HepG2 (cell line): ENCODE results near the gene PAXX. TPM values are rescaled to one million over a fixed set of nuclear protein-coding genes. Genes with fewer than 3 reads are reported as not detected.

Experiments used
- ATAC-seq: fragments of 200-7000 bp; cut with Tn5 transposase; 3 replicates; pipeline ENCODE4 v1.9.1; 2020; ENCODE audit warnings: mild to moderate bottlenecking, moderate library complexity
- BruUV-seq: library from RNA; stranded (reverse); fragments of 400-500 nt; replicated peaks from 2 replicates; lab custom pipeline; 2021; lab: Mats Ljungman, UMichigan
- CTCF ChIA-PET: fragments of 300-600 bp; formaldehyde crosslinking; extraction: SDS; loops from one replicate; lab custom pipeline; 2021; ENCODE audit warnings: low total read pairs, inconsistent platforms, low intra/inter-chr PET ratio; lab: Yijun Ruan, JAX
- POLR2A ChIA-PET: fragments of 350-600 bp; sonication (Branson Sonifier 250); formaldehyde crosslinking; loops from one replicate; lab custom pipeline; 2020; ENCODE audit warnings: antibody characterized with exemption, inconsistent platforms; lab: Yijun Ruan, JAX
- DNase-seq: peaks from one replicate; pipeline ENCODE4 v3.0.0-alpha.2; 2015; ENCODE audit warnings: low spot score
- FAIRE-seq: peaks from 3 replicates; lab custom pipeline; 2011; peaks lifted over from hg19 to GRCh38; lab: Jason Lieb, UNC
- H2AFZ ChIP-seq: one replicate; pipeline ENCODE4 v1.6.1; 2011; ENCODE audit warnings: low read length, inconsistent platforms
- H3K27ac ChIP-seq: fragments of 300-600 bp; 3 replicates; pipeline ENCODE4 v1.8.0; 2011; ENCODE audit warnings: mixed run types, mild to moderate bottlenecking, mixed read lengths, low read length, inconsistent platforms; ENCODE audit not compliant: insufficient read depth; ENCODE audit errors: extremely low read length
- H3K27me3 ChIP-seq, 2 experiments: fragments of 200-600 bp in 1 of 2; 2 replicates in 1 of 2; 3 replicates in 1 of 2; pipeline versions ENCODE4 v1.6.0 to v1.8.0; 2011; ENCODE audit warnings: low read length in 2 of 2, mild to moderate bottlenecking in 2 of 2, moderate library complexity in 2 of 2, inconsistent platforms in 1 of 2; ENCODE audit not compliant: insufficient read depth in 2 of 2, control insufficient read depth in 1 of 2
- H3K36me3 ChIP-seq, 2 experiments: fragments of 200-600 bp in 1 of 2; replicated peaks in 1 of 2; 2 replicates in 1 of 2; 3 replicates in 1 of 2; pipeline versions ENCODE4 v1.5.1 to v1.8.0; 2011; ENCODE audit warnings: low read length in 2 of 2, inconsistent platforms in 1 of 2; ENCODE audit not compliant: insufficient read depth in 2 of 2, control insufficient read depth in 1 of 2
- H3K4me1 ChIP-seq: 2 replicates; pipeline ENCODE4 v1.5.1; 2012; ENCODE audit warnings: low read length, inconsistent platforms; ENCODE audit not compliant: insufficient read depth
- H3K4me2 ChIP-seq: 2 replicates; pipeline ENCODE4 v1.6.0; 2011; ENCODE audit warnings: low read depth, low read length, inconsistent platforms
- H3K4me3 ChIP-seq, 3 experiments: fragments of 200-600 bp in 1 of 3; sonication (generic), shearing (Covaris generic) in 1 of 3; replicated peaks in 1 of 3; 2 replicates each; pipeline ENCODE4 v1.5.1; 2011 to 2016; ENCODE audit warnings: low read length in 3 of 3, inconsistent platforms in 2 of 3, low read depth in 2 of 3, mild to moderate bottlenecking in 2 of 3, control low read depth in 1 of 3, mixed read lengths in 1 of 3; ENCODE audit not compliant: insufficient read depth in 1 of 3
- H3K79me2 ChIP-seq: one replicate; pipeline ENCODE4 v1.6.1; 2011; ENCODE audit warnings: low read length, inconsistent platforms; ENCODE audit not compliant: insufficient read depth
- H3K9ac ChIP-seq: 2 replicates; pipeline ENCODE4 v1.6.0; 2011; ENCODE audit warnings: mild to moderate bottlenecking, low read depth, low read length, inconsistent platforms; ENCODE audit not compliant: insufficient read depth
- H3K9me3 ChIP-seq: 2 replicates; pipeline ENCODE4 v1.5.1; 2012; ENCODE audit warnings: mild to moderate bottlenecking, low read length
- H4K20me1 ChIP-seq: 2 replicates; pipeline ENCODE4 v1.6.0; 2011; ENCODE audit warnings: inconsistent platforms, mild to moderate bottlenecking, low read length, moderate library complexity; ENCODE audit not compliant: insufficient read depth
- AGO1 ChIP-seq: fragments of 200-400 bp; formaldehyde crosslinking; IDR thresholded peaks from 2 replicates; pipeline ENCODE4 v1.6.1; 2017; ENCODE audit warnings: mild to moderate bottlenecking, low read depth, low read length, moderate library complexity; ENCODE audit not compliant: poor library complexity, severe bottlenecking
- ASH2L ChIP-seq: fragments of 300-600, 200-600 bp; sonication (generic); IDR thresholded peaks from 2 replicates; pipeline ENCODE4 v1.7.0; 2017; ENCODE audit warnings: low read depth, mild to moderate bottlenecking, moderate library complexity, mixed read lengths, low read length; ENCODE audit not compliant: insufficient read length
- CHCHD3 ChIP-seq: sonication (generic); formaldehyde crosslinking; IDR thresholded peaks from 2 replicates; pipeline ENCODE4 v1.8.0; 2022; ENCODE audit warnings: mild to moderate bottlenecking, missing genetic modification reagents, moderate library complexity
- HMG20B ChIP-seq: conservative IDR thresholded peaks from 2 replicates; pipeline ENCODE4 v1.6.1; 2016; ENCODE audit warnings: missing genetic modification reagents, missing compliant biosample characterization
- ISX ChIP-seq: sonication (generic); formaldehyde crosslinking; conservative IDR thresholded peaks from 2 replicates; pipeline ENCODE4 v1.5.0; 2020; ENCODE audit warnings: missing genetic modification reagents
- ZNF781 ChIP-seq: sonication (generic); formaldehyde crosslinking; IDR thresholded peaks from 2 replicates; pipeline ENCODE4 v1.5.1; 2020; ENCODE audit warnings: borderline replicate concordance, mild to moderate bottlenecking, missing genetic modification reagents; ENCODE audit errors: not compliant biosample characterization
- WGBS: methylation state at CpG from one replicate; pipeline ENCODE4 v1.1.6; 2017; ENCODE audit warnings: low lambda C conversion rate; 5-methylcytosine and 5-hydroxymethylcytosine counted together
- in situ Hi-C: cut with HindIII; loops from 2 replicates; pipeline ENCODE4 v1.10.0; 2017; ENCODE audit warnings: low pct_unique_long_range_greater_than_20kb; ENCODE audit not compliant: extremely low pct_ligation_motif_present
- intact Hi-C: fragments of 100-400 bp; cut with micrococcal nuclease; formaldehyde crosslinking; loops from one replicate; pipeline ENCODE4 v1.10.0; 2022; ENCODE audit not compliant: unreplicated experiment
- polyA plus RNA-seq, 8 experiments: library from polyadenylated mRNA; depleted of rRNA in 3 of 8; stranded (reverse) in 7 of 8; unstranded in 1 of 8; fragments of >200 nt; fragmentation: Illumina TruSeq in 4 of 8; extraction: Trizol in 4 of 8; gene quantifications; 2 replicates each; pipeline versions ENCODE4 v1.2.1 to v1.2.3, GENCODE V29; 2011 to 2016; ENCODE audit warnings: low read depth in 4 of 8, missing spikeins in 1 of 8, mixed read lengths in 1 of 8; ENCODE audit not compliant: insufficient read depth in 1 of 8
- total RNA-seq, 5 experiments: library from RNA; depleted of rRNA; stranded (reverse); fragments of >200 nt; fragmentation: Illumina TruSeq; extraction: Trizol; gene quantifications; 2 replicates each; pipeline ENCODE4 v1.2.3, GENCODE V29; 2016; ENCODE audit warnings: low read depth in 1 of 5
- TF ChIP-seq, protein P1 (sequence below): sonication (generic); formaldehyde crosslinking; IDR thresholded peaks from 2 replicates; pipeline ENCODE4 v1.5.0; 2020; ENCODE audit warnings: mild to moderate bottlenecking, missing genetic modification reagents
- TF ChIP-seq, protein P2 (sequence below): IDR thresholded peaks from 2 replicates; pipeline ENCODE4 v1.6.1; 2016; ENCODE audit warnings: low read depth
- TF ChIP-seq, protein P3 (sequence below): sonication (generic); formaldehyde crosslinking; IDR thresholded peaks from 2 replicates; pipeline ENCODE4 v1.5.0; 2020; ENCODE audit warnings: mild to moderate bottlenecking, low read depth, missing genetic modification reagents, borderline replicate concordance
- TF ChIP-seq, protein P4 (sequence below): sonication (generic); formaldehyde crosslinking; IDR thresholded peaks from 2 replicates; pipeline ENCODE4 v1.4.0; 2020; ENCODE audit warnings: missing genetic modification reagents, low read depth, mild to moderate bottlenecking, borderline replicate concordance

PAXX gene
- total and polyA plus RNA-seq, 2 of the 13 experiments (the other 11 are each of a cell fraction or from before 2014, with no cell fraction given): 14.0 to 31.9 TPM

DNA sequence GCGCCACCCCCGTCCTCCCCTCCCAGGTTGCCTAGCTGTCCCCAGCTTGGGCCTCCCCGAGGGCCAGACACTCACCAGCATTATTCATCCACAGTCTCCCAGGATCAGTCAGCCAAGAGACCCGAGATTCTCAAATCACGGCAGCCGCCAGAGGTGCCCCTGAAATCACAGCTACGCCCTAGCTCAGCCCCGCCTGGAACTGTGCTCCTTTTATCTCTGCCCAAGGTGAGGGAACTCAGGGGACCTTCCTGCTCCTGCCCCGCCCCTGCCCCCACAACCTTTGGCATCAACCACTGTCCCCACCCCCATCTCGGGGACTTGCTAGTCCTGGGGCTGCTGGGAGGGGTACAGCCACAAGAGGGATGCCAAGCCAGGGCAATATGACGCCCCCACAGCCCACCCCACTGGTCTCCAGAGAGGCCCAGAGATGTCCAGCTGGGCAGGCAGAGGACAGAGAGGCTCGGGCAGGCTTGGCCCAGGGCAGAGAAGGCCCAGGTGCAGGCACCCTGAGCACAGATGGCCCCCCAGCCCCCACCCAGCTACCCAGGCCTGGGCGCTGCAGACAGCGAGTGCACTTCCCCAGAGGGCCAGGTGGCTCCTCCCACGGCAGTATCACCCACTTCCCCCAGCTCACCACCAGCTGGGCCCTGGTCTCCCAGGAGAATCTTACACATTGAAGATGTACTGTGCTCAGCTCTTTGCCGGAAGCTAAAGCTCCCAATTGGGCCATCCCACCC, 39.9 kb downstream of the PAXX start, which contains the start of gene FUT7 (continued):
- TF ChIP-seq HMG20B (CRISPR knock-in tag): 0 out of 2 replicates have a peak, but pooled peaks have one; percentile 69

DNA sequence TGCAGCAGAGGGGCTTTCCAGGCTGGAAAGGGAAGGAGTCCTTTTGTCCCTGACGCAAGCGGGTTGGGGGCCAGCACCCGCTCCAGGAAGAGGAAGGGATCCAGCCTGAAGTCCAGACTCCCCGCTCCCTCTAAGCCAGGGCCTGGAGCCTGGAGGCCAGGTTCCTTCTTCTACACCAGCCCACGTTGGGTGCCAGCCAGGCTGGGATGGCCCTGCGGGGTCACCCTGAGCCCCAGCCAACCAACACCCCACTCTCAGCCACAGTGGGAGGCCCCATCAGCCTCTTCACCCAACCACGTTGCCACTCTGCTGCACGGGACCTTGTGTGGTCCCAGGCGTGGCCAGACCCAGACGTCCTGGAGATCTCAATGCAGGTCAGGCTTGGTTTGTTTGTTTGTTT, 40.6 kb downstream of the PAXX start:
- Histone ChIP-seq H3K36me3 (no peaks in the 10 kb centered on the region), H3K79me2 (no peaks in the 10 kb centered on the region), H3K4me2 (no peak overlapping the region; the same call in 1 of the 2 replicates), H3K9me3 (no peaks in the 10 kb centered on the region), H4K20me1 (no peaks in the 10 kb centered on the region), H2AFZ (no peak overlapping the region), H3K4me3 (no peak overlapping the region), H3K4me1 (peaks cover 65% of the 10 kb centered on the region), H3K9ac (no peak overlapping the region), H3K27ac (no peak overlapping the region), H3K27me3 (peaks cover 0 to 14% of the 10 kb centered on the region in 2 experiments; a peak in 1 of 5 replicates)
- 20% methylated on average over 4 of the region's 10 CpGs for WGBS
- BruUV-seq: no TSS peak
- ATAC-seq: no peak
- CTCF ChIA-PET: no interaction called here
- no peak for FAIRE-seq
- in situ Hi-C loops: loop anchor here (5.0 to 10.0 kb wide), 2 partner anchors 86 to 188 kb away; partner anchors contain the start of genes AJM1, C8G and PHPT1
- intact Hi-C loops: no loop called here
- POLR2A ChIA-PET: no interaction called here
- no peak for DNase-seq
- TF ChIP-seq, protein P1, sequence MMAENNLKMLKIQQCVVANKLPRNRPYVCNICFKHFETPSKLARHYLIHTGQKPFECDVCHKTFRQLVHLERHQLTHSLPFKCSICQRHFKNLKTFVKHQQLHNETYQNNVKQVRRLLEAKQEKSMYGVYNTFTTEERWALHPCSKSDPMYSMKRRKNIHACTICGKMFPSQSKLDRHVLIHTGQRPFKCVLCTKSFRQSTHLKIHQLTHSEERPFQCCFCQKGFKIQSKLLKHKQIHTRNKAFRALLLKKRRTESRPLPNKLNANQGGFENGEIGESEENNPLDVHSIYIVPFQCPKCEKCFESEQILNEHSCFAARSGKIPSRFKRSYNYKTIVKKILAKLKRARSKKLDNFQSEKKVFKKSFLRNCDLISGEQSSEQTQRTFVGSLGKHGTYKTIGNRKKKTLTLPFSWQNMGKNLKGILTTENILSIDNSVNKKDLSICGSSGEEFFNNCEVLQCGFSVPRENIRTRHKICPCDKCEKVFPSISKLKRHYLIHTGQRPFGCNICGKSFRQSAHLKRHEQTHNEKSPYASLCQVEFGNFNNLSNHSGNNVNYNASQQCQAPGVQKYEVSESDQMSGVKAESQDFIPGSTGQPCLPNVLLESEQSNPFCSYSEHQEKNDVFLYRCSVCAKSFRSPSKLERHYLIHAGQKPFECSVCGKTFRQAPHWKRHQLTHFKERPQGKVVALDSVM (CRISPR knock-in tag): 0 out of 2 replicates have a peak, but pooled peaks have one; percentile 7
- TF ChIP-seq AGO1 (no peak), ZNF781 (CRISPR knock-in tag) (no peak), CHCHD3 (no peak), ASH2L (no peak), ISX (CRISPR knock-in tag) (no peak)
- TF ChIP-seq, protein P2, sequence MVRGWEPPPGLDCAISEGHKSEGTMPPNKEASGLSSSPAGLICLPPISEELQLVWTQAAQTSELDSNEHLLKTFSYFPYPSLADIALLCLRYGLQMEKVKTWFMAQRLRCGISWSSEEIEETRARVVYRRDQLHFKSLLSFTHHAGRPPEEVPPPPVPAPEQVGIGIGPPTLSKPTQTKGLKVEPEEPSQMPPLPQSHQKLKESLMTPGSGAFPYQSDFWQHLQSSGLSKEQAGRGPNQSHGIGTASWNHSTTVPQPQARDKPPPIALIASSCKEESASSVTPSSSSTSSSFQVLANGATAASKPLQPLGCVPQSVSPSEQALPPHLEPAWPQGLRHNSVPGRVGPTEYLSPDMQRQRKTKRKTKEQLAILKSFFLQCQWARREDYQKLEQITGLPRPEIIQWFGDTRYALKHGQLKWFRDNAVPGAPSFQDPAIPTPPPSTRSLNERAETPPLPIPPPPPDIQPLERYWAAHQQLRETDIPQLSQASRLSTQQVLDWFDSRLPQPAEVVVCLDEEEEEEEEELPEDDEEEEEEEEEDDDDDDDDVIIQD (CRISPR knock-in tag): no peak
- TF ChIP-seq, protein P3, sequence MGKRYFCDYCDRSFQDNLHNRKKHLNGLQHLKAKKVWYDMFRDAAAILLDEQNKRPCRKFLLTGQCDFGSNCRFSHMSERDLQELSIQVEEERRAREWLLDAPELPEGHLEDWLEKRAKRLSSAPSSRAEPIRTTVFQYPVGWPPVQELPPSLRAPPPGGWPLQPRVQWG (CRISPR knock-in tag): no peak
- TF ChIP-seq, protein P4, sequence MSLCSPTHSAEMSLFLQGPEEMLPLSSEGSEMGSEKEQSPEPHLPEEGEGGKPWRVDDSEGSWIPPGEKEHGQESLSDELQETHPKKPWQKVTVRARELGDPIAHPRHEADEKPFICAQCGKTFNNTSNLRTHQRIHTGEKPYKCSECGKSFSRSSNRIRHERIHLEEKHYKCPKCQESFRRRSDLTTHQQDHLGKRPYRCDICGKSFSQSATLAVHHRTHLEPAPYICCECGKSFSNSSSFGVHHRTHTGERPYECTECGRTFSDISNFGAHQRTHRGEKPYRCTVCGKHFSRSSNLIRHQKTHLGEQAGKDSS: no peak
